ENCODE data around the gene NEK8. TPM values are rescaled to one million over a fixed set of nuclear protein-coding genes. Genes with fewer than 3 reads are reported as not detected.
"Not testable (repeated sequence)": the region's sequence is repeated elsewhere in the genome, so short reads cannot be mapped to it uniquely, and the experiment has no call there.

NEK8 gene
- total RNA-seq, 1 donor = 4.9 TPM

DNA sequence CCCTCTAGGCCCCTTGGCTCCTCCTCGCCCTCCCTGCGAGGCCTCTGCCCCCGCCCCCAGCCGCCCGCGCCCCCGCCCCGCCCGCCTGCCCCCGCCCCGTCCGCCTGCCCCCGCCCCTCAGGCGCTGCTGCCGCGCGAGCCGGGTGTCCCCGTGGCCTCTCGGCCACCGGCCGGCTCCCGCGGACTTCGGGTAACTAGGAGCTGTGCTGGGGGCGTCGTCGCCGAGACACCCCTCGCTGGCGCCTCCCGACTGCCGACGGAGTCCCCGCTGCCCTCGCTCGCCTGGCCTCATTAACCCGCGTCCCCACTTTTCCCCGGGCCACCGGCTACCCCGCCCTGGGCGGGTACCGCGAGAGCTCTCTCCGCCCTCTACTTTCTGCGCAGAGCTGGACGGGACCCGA is 2.4 kb upstream of the NEK8 start, which contains the start of gene TLCD1:
TSS of gene TLCD1 (minus strand) at position 8 of the 401 bp plus-strand sequence. CDS start 136 bp downstream, outside the sequence.
- peak within 1 kb of the TSS; percentile 79 for H3K4me3 ChIP-seq (ENCODE audit: low read depth, low read length)
- TF ChIP-seq, protein P1, sequence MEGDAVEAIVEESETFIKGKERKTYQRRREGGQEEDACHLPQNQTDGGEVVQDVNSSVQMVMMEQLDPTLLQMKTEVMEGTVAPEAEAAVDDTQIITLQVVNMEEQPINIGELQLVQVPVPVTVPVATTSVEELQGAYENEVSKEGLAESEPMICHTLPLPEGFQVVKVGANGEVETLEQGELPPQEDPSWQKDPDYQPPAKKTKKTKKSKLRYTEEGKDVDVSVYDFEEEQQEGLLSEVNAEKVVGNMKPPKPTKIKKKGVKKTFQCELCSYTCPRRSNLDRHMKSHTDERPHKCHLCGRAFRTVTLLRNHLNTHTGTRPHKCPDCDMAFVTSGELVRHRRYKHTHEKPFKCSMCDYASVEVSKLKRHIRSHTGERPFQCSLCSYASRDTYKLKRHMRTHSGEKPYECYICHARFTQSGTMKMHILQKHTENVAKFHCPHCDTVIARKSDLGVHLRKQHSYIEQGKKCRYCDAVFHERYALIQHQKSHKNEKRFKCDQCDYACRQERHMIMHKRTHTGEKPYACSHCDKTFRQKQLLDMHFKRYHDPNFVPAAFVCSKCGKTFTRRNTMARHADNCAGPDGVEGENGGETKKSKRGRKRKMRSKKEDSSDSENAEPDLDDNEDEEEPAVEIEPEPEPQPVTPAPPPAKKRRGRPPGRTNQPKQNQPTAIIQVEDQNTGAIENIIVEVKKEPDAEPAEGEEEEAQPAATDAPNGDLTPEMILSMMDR (IDR thresholded peaks at IDR 0.05; ENCODE audit: insufficient read depth, low read length) = no peak
- peak; percentile 47 for DNase-seq (ENCODE audit: low read depth)

- peak; percentile 90 for DNase-seq (ENCODE audit: low read depth)
- peak overlapping the region; percentile 79 for H3K4me3 ChIP-seq (ENCODE audit: low read depth, low read length)
- TF ChIP-seq, protein P1 (IDR thresholded peaks at IDR 0.05; ENCODE audit: insufficient read depth, low read length) = peak; percentile 99
Observed at GRCh38 chr17:28726627-28727491, 1.7 kb upstream of the NEK8 start.

DNA sequence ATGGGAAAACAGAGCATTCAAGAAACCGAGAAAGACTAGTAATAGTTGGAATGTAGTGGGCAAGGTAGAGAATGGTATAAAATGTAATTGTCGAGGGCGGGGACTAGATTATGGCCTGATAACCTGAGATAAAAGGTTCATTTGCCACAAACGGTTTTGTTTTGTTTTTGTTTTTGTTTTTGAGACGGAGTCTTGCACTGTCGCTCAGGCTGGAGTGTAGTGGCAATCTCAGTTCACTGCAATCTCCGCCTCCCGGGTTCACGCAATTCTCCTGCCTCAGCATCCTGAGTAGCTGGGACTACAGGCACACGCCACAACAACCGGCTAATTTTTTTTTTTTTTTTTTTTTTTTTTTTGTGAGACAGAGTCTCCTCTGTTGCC is 1.4 kb downstream of the NEK8 start:
- no peak overlapping the region for H3K4me3 ChIP-seq (ENCODE audit: low read depth, low read length)
- TF ChIP-seq, protein P1 (IDR thresholded peaks at IDR 0.05; ENCODE audit: insufficient read depth, low read length) = no peak
- DNase-seq (ENCODE audit: low read depth) = no peak

GRCh38 chr17:28733346-28733745 is 4.8 kb downstream of the NEK8 start:
- TF ChIP-seq, protein P1 (IDR thresholded peaks at IDR 0.05; ENCODE audit: insufficient read depth, low read length) = no peak
- no peak for DNase-seq (ENCODE audit: low read depth)
- H3K4me3 ChIP-seq (ENCODE audit: low read depth, low read length) = no peak overlapping the region

DNA sequence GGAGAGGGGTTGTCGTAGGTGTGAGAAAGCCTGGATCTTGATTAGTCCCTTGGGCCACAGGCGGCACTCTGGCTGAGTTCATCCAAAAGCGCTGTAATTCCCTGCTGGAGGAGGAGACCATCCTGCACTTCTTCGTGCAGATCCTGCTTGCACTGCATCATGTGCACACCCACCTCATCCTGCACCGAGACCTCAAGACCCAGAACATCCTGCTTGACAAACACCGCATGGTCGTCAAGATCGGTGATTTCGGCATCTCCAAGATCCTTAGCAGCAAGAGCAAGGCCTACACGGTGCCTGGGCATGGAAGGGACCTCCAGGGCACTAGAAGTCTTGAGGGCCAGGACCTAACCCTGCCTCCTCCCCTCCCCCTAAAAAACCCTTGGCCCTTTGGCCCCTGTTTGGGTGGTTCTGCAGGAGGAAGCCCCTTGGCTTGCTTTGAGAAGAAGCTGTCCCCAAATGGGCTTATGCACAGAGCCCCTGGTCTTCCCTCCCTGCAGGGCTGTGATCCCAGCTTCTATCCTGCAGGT is 6.2 kb downstream of the NEK8 start:
- TF ChIP-seq, protein P1 (IDR thresholded peaks at IDR 0.05; ENCODE audit: insufficient read depth, low read length) = no peak
- no peak overlapping the region for H3K4me3 ChIP-seq (ENCODE audit: low read depth, low read length)
- no peak for DNase-seq (ENCODE audit: low read depth)

DNA sequence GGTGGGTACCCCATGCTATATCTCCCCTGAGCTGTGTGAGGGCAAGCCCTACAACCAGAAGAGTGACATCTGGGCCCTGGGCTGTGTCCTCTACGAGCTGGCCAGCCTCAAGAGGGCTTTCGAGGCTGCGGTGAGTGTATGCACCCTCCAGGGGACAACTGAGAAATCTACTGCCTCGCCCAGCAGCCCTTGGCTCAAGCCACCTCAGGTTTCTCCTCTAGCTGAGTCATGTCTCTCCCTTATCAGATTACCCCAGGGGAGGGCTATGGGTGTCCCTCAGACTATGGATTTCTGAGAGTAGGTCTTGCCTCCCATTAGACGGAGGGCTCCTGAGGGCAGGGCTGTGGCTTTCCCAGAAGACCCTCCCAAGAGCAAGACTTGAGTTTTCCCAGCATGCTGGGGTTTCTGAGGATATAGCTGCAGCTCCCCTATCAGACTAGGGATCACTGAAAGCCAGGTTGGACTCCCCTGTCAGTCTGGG is 6.7 kb downstream of the NEK8 start:
- TF ChIP-seq, protein P1 (IDR thresholded peaks at IDR 0.05; ENCODE audit: insufficient read depth, low read length) = no peak
- no peak for DNase-seq (ENCODE audit: low read depth)
- H3K4me3 ChIP-seq (ENCODE audit: low read depth, low read length) = no peak overlapping the region

DNA sequence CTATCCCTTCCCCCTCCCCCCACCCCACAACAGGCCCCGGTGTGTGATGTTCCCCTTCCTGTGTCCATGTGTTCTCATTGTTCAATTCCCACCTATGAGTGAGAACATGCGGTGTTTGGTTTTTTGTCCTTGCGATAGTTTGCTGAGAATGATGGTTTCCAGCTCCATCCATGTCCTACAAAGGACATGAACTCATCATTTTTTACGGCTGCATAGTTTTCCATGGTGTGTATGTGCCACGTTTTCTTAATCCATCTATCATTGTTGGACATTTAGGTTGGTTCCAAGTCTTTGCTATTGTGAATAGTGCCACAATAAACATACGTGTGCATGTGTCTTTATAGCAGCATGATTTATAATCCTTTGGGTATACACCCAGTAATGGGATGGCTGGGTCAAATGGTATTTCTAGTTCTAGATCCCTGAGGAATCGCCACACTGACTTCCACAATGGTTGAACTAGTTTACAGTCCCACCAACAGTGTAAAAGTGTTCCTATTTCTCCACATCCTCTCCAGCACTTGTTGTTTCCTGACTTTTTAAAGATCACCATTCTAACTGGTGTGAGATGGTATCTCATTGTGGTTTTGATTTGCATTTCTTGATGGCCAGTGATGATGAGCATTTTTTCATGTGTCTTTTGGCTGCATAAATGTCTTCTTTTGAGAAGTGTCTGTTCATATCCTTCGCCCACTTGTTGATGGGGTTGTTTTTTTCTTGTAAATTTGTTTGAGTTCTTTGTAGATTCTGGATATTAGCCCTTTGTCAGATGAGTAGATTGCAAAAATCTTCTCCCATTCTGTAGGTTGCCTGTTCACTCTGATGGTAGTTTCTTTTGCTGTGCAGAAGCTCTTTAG is 7.6 kb downstream of the NEK8 start:
- not testable (repeated sequence) for H3K4me3 ChIP-seq (ENCODE audit: low read depth, low read length)

More for the DNA sequence above, 7.6 kb downstream of the NEK8 start:
- not testable (repeated sequence) for DNase-seq (ENCODE audit: low read depth)

All from fibroblast of the aortic adventitia (primary cell).